A549 treated with Hydrocortisone at 1 μM for 4 hours (cell line): ENCODE data around the gene RPS6KC1. TPM values are rescaled to one million over a fixed set of nuclear protein-coding genes. Genes with fewer than 3 reads are reported as not detected.

Experiments
- total RNA-seq: library from RNA; stranded (reverse); fragments of 200-300 nt; extraction: Qiagen RNA extraction; gene quantifications from 5 replicates; pipeline ENCODE4 v1.2.3, GENCODE V29; 2022

RPS6KC1 gene
- total RNA-seq = 8.8 to 14.4 TPM (median 10.2 TPM) in 5 replicates

GRCh38 chr1:213051127-213051880, at the start of gene RPS6KC1:
Gene RPS6KC1, plus strand, starts transcription at chr1:213051241. Its CDS starts 164 bp downstream, at chr1:213051405.

GRCh38 chr1:213015099-213016050, 35.7 kb upstream of the RPS6KC1 start, which contains the start of gene ANGEL2:
Gene ANGEL2, minus strand, starts transcription at chr1:213015867. Its CDS starts 196 bp downstream, at chr1:213015671.

Other genes starting within 250 kb of the RPS6KC1 start
- gene SPATA45, start 203.6 kb upstream of the RPS6KC1 start, total RNA-seq = not detected in 5 replicates
- gene FLVCR1, start 193.0 kb upstream of the RPS6KC1 start, total RNA-seq = 15.3 to 16.8 TPM (median 16.3 TPM) in 5 replicates
- gene VASH2, start 100.7 kb upstream of the RPS6KC1 start, total RNA-seq = 1.6 to 3.8 TPM (median 3.0 TPM) in 5 replicates
- 15.1 to 21.0 TPM (median 18.1 TPM) in 5 replicates for gene ANGEL2, start 35.4 kb upstream of the RPS6KC1 start, total RNA-seq